ENCODE measurements around the gene CDKN3. TPM values are rescaled to one million over a fixed set of nuclear protein-coding genes. Genes with fewer than 3 reads are reported as not detected.
A peak's percentile ranks its signal among the peaks of the same experiment; 100 is the strongest.

Gene CDKN3
- total RNA-seq, 1 donor from 2014 or later: 2.4 TPM

DNA sequence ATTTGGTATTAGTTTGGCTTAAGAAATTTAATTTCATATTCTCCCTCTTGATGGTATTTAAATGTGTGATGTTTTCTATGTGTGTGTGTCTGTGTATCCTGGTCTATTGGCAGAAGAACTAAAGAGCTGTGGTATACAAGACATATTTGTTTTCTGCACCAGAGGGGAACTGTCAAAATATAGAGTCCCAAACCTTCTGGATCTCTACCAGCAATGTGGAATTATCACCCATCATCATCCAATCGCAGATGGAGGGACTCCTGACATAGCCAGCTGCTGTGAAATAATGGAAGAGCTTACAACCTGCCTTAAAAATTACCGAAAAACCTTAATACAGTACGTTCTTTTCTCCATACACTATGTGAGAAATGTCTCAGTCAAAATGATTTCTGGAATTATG, 14.6 kb downstream of the CDKN3 start:
- H2AFZ ChIP-seq (ENCODE audit: low read depth, low read length): no peak overlapping the region
- no peak overlapping the region for H3K4me3 ChIP-seq (ENCODE audit: insufficient read depth, low read depth, low read length)
- H3K79me2 ChIP-seq (ENCODE audit: insufficient read depth, low read length): no peaks in the 10 kb centered on the region
- no peaks in the 10 kb centered on the region for H4K20me1 ChIP-seq (ENCODE audit: insufficient read depth, low read length)
- H3K27ac ChIP-seq (ENCODE audit: low read depth, low read length): no peak overlapping the region
- no peak overlapping the region for H3K9ac ChIP-seq (ENCODE audit: low read length)
- no peak overlapping the region for H3K4me3 Mint-ChIP-seq (ENCODE audit: unreplicated experiment)
- H3K27me3 ChIP-seq (ENCODE audit: insufficient read depth, low read length): no peaks in the 10 kb centered on the region
- DNase-seq (ENCODE audit: low read depth) (no peak), FAIRE-seq (peak; percentile 13)
- peaks cover 3% of the 10 kb centered on the region for H3K36me3 Mint-ChIP-seq (ENCODE audit: low read depth, unreplicated experiment)
- no peaks in the 10 kb centered on the region for H3K4me1 ChIP-seq (ENCODE audit: insufficient read depth, low read length)
- H3K27ac Mint-ChIP-seq (ENCODE audit: unreplicated experiment): no peak overlapping the region
- no peak overlapping the region for H3K4me2 ChIP-seq (ENCODE audit: low read length)
- no peaks in the 10 kb centered on the region for H3K9me3 ChIP-seq (ENCODE audit: insufficient read depth, low read depth, low read length)
- peaks cover 7% of the 10 kb centered on the region for H3K9me3 Mint-ChIP-seq (ENCODE audit: unreplicated experiment)
- no peaks in the 10 kb centered on the region for H3K27me3 Mint-ChIP-seq (ENCODE audit: low read depth, unreplicated experiment)
- TF ChIP-seq, protein P1, sequence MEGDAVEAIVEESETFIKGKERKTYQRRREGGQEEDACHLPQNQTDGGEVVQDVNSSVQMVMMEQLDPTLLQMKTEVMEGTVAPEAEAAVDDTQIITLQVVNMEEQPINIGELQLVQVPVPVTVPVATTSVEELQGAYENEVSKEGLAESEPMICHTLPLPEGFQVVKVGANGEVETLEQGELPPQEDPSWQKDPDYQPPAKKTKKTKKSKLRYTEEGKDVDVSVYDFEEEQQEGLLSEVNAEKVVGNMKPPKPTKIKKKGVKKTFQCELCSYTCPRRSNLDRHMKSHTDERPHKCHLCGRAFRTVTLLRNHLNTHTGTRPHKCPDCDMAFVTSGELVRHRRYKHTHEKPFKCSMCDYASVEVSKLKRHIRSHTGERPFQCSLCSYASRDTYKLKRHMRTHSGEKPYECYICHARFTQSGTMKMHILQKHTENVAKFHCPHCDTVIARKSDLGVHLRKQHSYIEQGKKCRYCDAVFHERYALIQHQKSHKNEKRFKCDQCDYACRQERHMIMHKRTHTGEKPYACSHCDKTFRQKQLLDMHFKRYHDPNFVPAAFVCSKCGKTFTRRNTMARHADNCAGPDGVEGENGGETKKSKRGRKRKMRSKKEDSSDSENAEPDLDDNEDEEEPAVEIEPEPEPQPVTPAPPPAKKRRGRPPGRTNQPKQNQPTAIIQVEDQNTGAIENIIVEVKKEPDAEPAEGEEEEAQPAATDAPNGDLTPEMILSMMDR (IDR thresholded peaks at IDR 0.05; ENCODE audit: insufficient read depth, low read depth, low read length): no peak
- no peak for TF ChIP-seq EZH2 (IDR thresholded peaks at IDR 0.05; ENCODE audit: insufficient read depth, low read length)
- no peaks in the 10 kb centered on the region for H3K4me1 Mint-ChIP-seq (ENCODE audit: low read depth, unreplicated experiment)
- peaks cover 5% of the 10 kb centered on the region for H3K36me3 ChIP-seq (ENCODE audit: insufficient read depth, low read length)

DNA sequence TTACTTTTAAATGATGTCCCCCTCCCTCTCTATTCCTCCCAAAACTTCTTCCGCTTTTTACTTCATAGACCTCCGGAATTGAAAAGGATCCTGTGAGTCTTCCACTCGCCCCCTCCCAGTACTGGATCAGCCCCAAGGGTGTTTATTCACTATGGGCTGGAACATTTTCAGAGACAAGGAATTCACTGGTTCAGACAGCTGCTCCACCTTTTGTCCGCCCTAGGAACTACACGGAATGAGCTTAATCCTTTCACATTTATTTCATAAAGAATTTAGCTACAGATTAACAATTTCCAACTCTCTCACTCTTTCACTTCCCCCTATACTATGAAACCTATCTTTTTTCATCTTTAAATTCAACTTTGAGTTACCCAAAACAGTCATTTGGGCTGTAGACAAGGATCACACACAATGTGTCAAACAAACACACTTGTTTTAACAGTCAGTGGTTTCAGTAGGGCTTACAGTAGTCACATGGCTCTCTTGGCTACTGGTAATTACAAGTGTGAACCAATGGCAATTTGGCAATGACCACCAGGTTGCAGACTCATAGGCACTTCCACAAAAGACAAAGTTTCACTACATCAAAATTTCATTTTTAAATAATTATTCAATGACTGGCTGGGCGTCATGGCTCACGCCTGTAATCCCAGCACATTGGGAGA, 23.8 kb downstream of the CDKN3 start:
- H3K27me3 Mint-ChIP-seq (ENCODE audit: low read depth, unreplicated experiment): no peaks in the 10 kb centered on the region
- Histone ChIP-seq H3K27me3 (ENCODE audit: insufficient read depth, low read length) (no peaks in the 10 kb centered on the region), H3K9me3 (ENCODE audit: insufficient read depth, low read depth, low read length) (no peaks in the 10 kb centered on the region), H3K4me2 (ENCODE audit: low read length) (peak overlapping the region; percentile 17), H2AFZ (ENCODE audit: low read depth, low read length) (no peak overlapping the region), H3K36me3 (ENCODE audit: insufficient read depth, low read length) (peaks cover 11% of the 10 kb centered on the region), H3K27ac (ENCODE audit: low read depth, low read length) (no peak overlapping the region), H3K79me2 (ENCODE audit: insufficient read depth, low read length) (no peaks in the 10 kb centered on the region), H4K20me1 (ENCODE audit: insufficient read depth, low read length) (no peaks in the 10 kb centered on the region), H3K9ac (ENCODE audit: low read length) (no peak overlapping the region), H3K4me3 (ENCODE audit: insufficient read depth, low read depth, low read length) (no peak overlapping the region), H3K4me1 (ENCODE audit: insufficient read depth, low read length) (no peaks in the 10 kb centered on the region)
- no peaks in the 10 kb centered on the region for H3K36me3 Mint-ChIP-seq (ENCODE audit: low read depth, unreplicated experiment)
- FAIRE-seq (no peak), DNase-seq (ENCODE audit: low read depth) (peak; percentile 31)
- H3K4me1 Mint-ChIP-seq (ENCODE audit: low read depth, unreplicated experiment): peaks cover 2% of the 10 kb centered on the region
- H3K9me3 Mint-ChIP-seq (ENCODE audit: unreplicated experiment): no peaks in the 10 kb centered on the region
- no peak overlapping the region for H3K4me3 Mint-ChIP-seq (ENCODE audit: unreplicated experiment)
- TF ChIP-seq, protein P1 (IDR thresholded peaks at IDR 0.05; ENCODE audit: insufficient read depth, low read depth, low read length): peak; percentile 72
- TF ChIP-seq EZH2 (IDR thresholded peaks at IDR 0.05; ENCODE audit: insufficient read depth, low read length): no peak
- H3K27ac Mint-ChIP-seq (ENCODE audit: unreplicated experiment): no peak overlapping the region

DNA sequence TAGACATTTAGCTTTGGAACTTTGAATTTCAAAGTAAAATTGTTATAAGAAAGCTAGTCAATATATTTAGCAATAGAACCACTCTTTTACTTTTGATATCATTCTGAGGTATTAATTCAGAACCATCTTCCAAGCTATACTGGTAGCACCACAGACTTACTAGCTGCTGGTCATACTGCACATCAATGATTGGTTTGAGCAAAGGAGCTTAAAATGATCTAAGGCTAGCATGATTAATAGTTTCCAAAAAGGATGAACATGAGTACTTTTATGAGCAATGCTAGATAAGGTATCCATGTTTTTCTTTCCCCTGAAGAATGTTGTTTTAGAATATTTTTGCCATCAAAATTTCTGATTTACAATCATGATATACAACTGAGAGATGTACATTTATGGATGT, 27.2 kb downstream of the CDKN3 start:
- no peak for FAIRE-seq
- no peak overlapping the region for H3K27ac Mint-ChIP-seq (ENCODE audit: unreplicated experiment)
- H3K27me3 Mint-ChIP-seq (ENCODE audit: low read depth, unreplicated experiment): no peaks in the 10 kb centered on the region
- H3K4me3 ChIP-seq (ENCODE audit: insufficient read depth, low read depth, low read length): no peak overlapping the region
- H2AFZ ChIP-seq (ENCODE audit: low read depth, low read length): no peak overlapping the region
- no peak overlapping the region for H3K9ac ChIP-seq (ENCODE audit: low read length)
- H3K27ac ChIP-seq (ENCODE audit: low read depth, low read length): no peak overlapping the region
- peaks cover 2% of the 10 kb centered on the region for H3K4me1 Mint-ChIP-seq (ENCODE audit: low read depth, unreplicated experiment)
- no peaks in the 10 kb centered on the region for H3K9me3 ChIP-seq (ENCODE audit: insufficient read depth, low read depth, low read length)
- H3K79me2 ChIP-seq (ENCODE audit: insufficient read depth, low read length): no peaks in the 10 kb centered on the region
- no peaks in the 10 kb centered on the region for H3K27me3 ChIP-seq (ENCODE audit: insufficient read depth, low read length)
- peaks cover 4% of the 10 kb centered on the region for H3K36me3 Mint-ChIP-seq (ENCODE audit: low read depth, unreplicated experiment)
- no peak overlapping the region for H3K4me2 ChIP-seq (ENCODE audit: low read length)
- TF ChIP-seq EZH2 (IDR thresholded peaks at IDR 0.05; ENCODE audit: insufficient read depth, low read length): no peak
- TF ChIP-seq, protein P1 (IDR thresholded peaks at IDR 0.05; ENCODE audit: insufficient read depth, low read depth, low read length): no peak
- no peaks in the 10 kb centered on the region for H3K4me1 ChIP-seq (ENCODE audit: insufficient read depth, low read length)
- DNase-seq (ENCODE audit: low read depth): peak; percentile 5
- peaks cover 5% of the 10 kb centered on the region for H4K20me1 ChIP-seq (ENCODE audit: insufficient read depth, low read length)
- H3K4me3 Mint-ChIP-seq (ENCODE audit: unreplicated experiment): no peak overlapping the region
- no peaks in the 10 kb centered on the region for H3K9me3 Mint-ChIP-seq (ENCODE audit: unreplicated experiment)
- H3K36me3 ChIP-seq (ENCODE audit: insufficient read depth, low read length): peaks cover 32% of the 10 kb centered on the region
